OCI-LY1 (cell line): ENCODE data around the gene BTNL9.

Experiments
- H2AFZ ChIP-seq: fragments of 200-600 bp; sonication (generic), shearing (Covaris generic); 2 replicates; pipeline ENCODE4 v1.6.0; 2014; ENCODE audit warnings: antibody characterized with exemption, mild to moderate bottlenecking, low read length
- H3F3A ChIP-seq: fragments of 200-600 bp; sonication (generic), shearing (Covaris generic); 2 replicates; pipeline ENCODE4 v1.6.0; 2014; ENCODE audit warnings: mild to moderate bottlenecking, antibody characterized with exemption, low read length, moderate library complexity; ENCODE audit not compliant: insufficient read depth
- H3K27ac ChIP-seq: fragments of 200-600 bp; sonication (generic); 2 replicates; pipeline ENCODE4 v1.5.1; 2014; ENCODE audit warnings: low read length, mixed run types, mild to moderate bottlenecking, low read depth; ENCODE audit not compliant: poor library complexity, severe bottlenecking
- H3K27me3 ChIP-seq: fragments of 200-600 bp; sonication (generic); 2 replicates; pipeline ENCODE4 v1.6.0; 2014; ENCODE audit warnings: antibody characterized with exemption, mild to moderate bottlenecking, low read length, moderate library complexity; ENCODE audit not compliant: insufficient read depth
- H3K36me3 ChIP-seq: fragments of 200-600 bp; sonication (generic); 2 replicates; pipeline ENCODE4 v1.6.1; 2014; ENCODE audit warnings: mild to moderate bottlenecking, antibody characterized with exemption, low read length, moderate library complexity, mixed read lengths; ENCODE audit not compliant: insufficient read depth
- H3K4me1 ChIP-seq: fragments of 200-600 bp; sonication (generic); 2 replicates; pipeline ENCODE4 v1.5.1; 2014; ENCODE audit warnings: mild to moderate bottlenecking, low read length, moderate library complexity; ENCODE audit not compliant: insufficient read depth, severe bottlenecking
- H3K4me2 ChIP-seq: fragments of 200-600 bp; sonication (generic), shearing (Covaris generic); 2 replicates; pipeline ENCODE4 v1.6.1; 2014; ENCODE audit warnings: low read length
- H3K4me3 ChIP-seq: fragments of 200-600 bp; sonication (generic); 2 replicates; pipeline ENCODE4 v1.5.1; 2014; ENCODE audit warnings: low read length, low read depth, mild to moderate bottlenecking, mixed read lengths; ENCODE audit not compliant: poor library complexity, severe bottlenecking
- H3K79me2 ChIP-seq: fragments of 200-600 bp; shearing (Covaris generic); 2 replicates; pipeline ENCODE4 v1.6.1; 2016; ENCODE audit warnings: mixed run types, low read length, mixed read lengths; ENCODE audit not compliant: insufficient read depth
- H3K9ac ChIP-seq: fragments of 200-600 bp; sonication (generic), shearing (Covaris generic); 2 replicates; pipeline ENCODE4 v1.6.1; 2014; ENCODE audit warnings: mild to moderate bottlenecking, low read length, mixed read lengths
- H3K9me2 ChIP-seq: fragments of 200-600 bp; sonication (generic), shearing (Covaris generic); 2 replicates; pipeline ENCODE4 v1.6.1; 2014; ENCODE audit warnings: low read depth, mild to moderate bottlenecking, low read length, mixed read lengths
- H3K9me3 ChIP-seq: fragments of 200-600 bp; shearing (Covaris generic); 2 replicates; pipeline ENCODE4 v1.6.1; 2014; ENCODE audit warnings: low read length, mixed read lengths
- H4K20me1 ChIP-seq: fragments of 200-600 bp; sonication (generic), shearing (Covaris generic); 2 replicates; pipeline ENCODE4 v1.6.0; 2016; ENCODE audit warnings: mild to moderate bottlenecking, low read length; ENCODE audit not compliant: insufficient read depth
- CTCF ChIP-seq: fragments of 200-600 bp; sonication (generic), shearing (Covaris generic); IDR thresholded peaks from 2 replicates; pipeline ENCODE4 v1.5.1; 2017; ENCODE audit warnings: mild to moderate bottlenecking, antibody characterized with exemption, low read length, moderate library complexity, mixed read lengths
- EZH2 ChIP-seq: fragments of 200-600 bp; sonication (generic), shearing (Covaris generic); IDR thresholded peaks from 2 replicates; pipeline ENCODE4 v1.8.0; 2017; ENCODE audit warnings: borderline replicate concordance, mixed run types, mild to moderate bottlenecking, antibody characterized with exemption, low read length, moderate library complexity, mixed read lengths

Gene BTNL9

DNA sequence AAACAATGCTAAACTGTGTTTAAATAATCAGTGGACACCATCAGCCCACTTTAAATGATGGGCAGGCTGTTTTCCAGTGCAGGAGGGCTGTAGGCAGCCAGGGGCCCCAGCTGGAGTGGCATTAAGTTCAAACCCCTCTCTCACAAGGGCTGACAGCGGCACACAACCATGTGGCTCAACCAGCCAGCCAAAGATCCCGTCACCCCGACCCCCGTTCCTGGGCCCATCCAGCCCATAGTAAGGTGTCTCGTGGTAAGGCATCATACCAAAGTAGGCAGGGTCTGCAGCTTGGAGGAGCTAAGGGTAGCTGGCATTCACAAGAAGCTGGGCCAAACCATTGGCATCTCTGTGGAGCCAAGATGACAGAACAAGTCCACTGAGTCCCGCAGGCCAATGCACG, 24.9 kb downstream of the BTNL9 start:
- H3K79me2 ChIP-seq: no peaks in the 10 kb centered on the region
- H2AFZ ChIP-seq: no peak overlapping the region
- no peak overlapping the region for H3K27ac ChIP-seq
- no peaks in the 10 kb centered on the region for H3K9me2 ChIP-seq
- H3K9me3 ChIP-seq: 0 out of 2 replicates have a peak, but pooled peaks cover 3% of the 10 kb centered on the region
- H3K9ac ChIP-seq: no peak overlapping the region
- no peak overlapping the region for H3K4me2 ChIP-seq
- peaks cover 2% of the 10 kb centered on the region; the same call in 1 of the 2 replicates for H3K36me3 ChIP-seq
- no peak overlapping the region for H3K4me3 ChIP-seq
- H3K4me1 ChIP-seq: peaks cover 7% of the 10 kb centered on the region
- H3K27me3 ChIP-seq: no peaks in the 10 kb centered on the region; the same call in 1 of the 2 replicates
- TF ChIP-seq CTCF: no peak
- no peak for TF ChIP-seq EZH2
- no peaks in the 10 kb centered on the region for H4K20me1 ChIP-seq
- H3F3A ChIP-seq: no peaks in the 10 kb centered on the region

DNA sequence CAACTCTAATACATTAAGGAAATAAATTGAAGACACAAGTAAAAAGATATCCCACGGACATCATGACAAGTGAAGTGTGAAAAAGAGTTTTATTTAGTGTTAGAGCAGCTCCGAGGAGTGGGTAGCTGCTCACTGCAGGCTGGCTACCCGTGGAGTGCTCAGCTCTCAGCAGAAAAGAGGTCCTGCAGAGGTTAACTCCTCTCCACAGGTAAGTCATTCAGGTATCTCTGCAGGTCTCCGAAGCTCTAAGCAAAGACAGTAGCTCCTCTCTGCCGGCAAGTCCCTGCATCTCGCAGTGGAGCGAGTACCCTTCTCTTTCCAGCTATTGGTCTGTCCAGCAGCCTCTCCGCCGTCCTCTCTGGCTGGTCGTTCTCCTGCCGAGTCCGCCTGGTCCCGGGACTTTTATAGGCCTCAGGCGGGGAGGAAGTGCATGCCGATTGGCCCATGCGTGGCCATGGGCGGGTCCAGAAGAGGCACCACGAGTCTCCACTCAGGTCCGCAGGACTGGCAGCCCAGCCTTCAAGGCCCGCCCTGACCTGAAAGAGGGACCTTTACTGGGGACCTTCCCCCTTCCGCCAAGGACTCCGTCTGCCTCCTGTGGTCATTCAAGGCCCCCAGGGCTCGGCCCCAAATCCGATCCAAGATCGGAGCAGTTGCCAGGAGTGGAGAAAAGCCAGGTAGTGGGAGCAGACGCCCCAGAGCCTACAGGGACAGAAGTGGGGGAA, 29.9 kb downstream of the BTNL9 start:
- Histone ChIP-seq H3K27me3 (no peaks in the 10 kb centered on the region; the same call in 1 of the 2 replicates), H3K36me3 (no peaks in the 10 kb centered on the region), H3K79me2 (no peaks in the 10 kb centered on the region), H3F3A (no peaks in the 10 kb centered on the region), H2AFZ (no peak overlapping the region), H3K27ac (no peak overlapping the region), H3K9me2 (no peaks in the 10 kb centered on the region), H3K9ac (no peak overlapping the region), H3K4me1 (peaks cover 7% of the 10 kb centered on the region), H3K4me2 (peak overlapping the region; percentile 17; the same call in 1 of the 2 replicates), H3K9me3 (0 out of 2 replicates have a peak, but pooled peaks cover 3% of the 10 kb centered on the region), H4K20me1 (no peaks in the 10 kb centered on the region), H3K4me3 (no peak overlapping the region)
- TF ChIP-seq CTCF (no peak), EZH2 (no peak)

DNA sequence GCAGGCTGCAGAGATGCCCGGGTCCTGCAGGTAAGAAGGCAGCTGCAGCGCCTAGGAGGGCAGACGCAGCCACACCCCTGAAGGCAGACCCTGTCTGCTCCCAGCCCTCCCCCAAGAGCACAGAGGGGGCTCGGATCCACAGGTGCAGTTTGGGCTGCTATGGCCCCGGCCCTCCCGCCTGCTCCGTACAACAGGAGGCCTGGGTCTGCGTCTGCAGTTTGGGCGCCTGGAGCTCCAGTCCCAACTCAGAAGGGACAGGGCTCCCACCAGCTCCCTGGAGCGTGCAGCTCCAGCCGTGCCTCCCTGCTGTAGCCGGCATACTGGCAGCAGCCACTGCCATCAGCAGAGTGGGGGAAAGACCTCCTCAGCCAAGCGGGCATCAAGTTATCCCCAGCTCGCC, 30.5 kb downstream of the BTNL9 start:
- Histone ChIP-seq H3K9me3 (0 out of 2 replicates have a peak, but pooled peaks cover 3% of the 10 kb centered on the region), H3K9ac (no peak overlapping the region), H3K4me2 (no peak overlapping the region), H3K4me3 (no peak overlapping the region), H3K27me3 (no peaks in the 10 kb centered on the region; the same call in 1 of the 2 replicates), H3K36me3 (no peaks in the 10 kb centered on the region), H2AFZ (no peak overlapping the region), H4K20me1 (no peaks in the 10 kb centered on the region), H3K27ac (no peak overlapping the region), H3K9me2 (no peaks in the 10 kb centered on the region), H3K4me1 (peaks cover 1% of the 10 kb centered on the region), H3F3A (no peaks in the 10 kb centered on the region), H3K79me2 (no peaks in the 10 kb centered on the region)
- TF ChIP-seq EZH2: no peak
- TF ChIP-seq CTCF: no peak
